ENCODE measurements around the gene BRD3OS. TPM values are rescaled to one million over a fixed set of nuclear protein-coding genes. Genes with fewer than 3 reads are reported as not detected.

BRD3OS gene
- total and polyA plus RNA-seq, 2 of the 13 experiments (the other 11 are each of a cell fraction or from before 2014, with no cell fraction given) = 4.9 to 5.7 TPM

DNA sequence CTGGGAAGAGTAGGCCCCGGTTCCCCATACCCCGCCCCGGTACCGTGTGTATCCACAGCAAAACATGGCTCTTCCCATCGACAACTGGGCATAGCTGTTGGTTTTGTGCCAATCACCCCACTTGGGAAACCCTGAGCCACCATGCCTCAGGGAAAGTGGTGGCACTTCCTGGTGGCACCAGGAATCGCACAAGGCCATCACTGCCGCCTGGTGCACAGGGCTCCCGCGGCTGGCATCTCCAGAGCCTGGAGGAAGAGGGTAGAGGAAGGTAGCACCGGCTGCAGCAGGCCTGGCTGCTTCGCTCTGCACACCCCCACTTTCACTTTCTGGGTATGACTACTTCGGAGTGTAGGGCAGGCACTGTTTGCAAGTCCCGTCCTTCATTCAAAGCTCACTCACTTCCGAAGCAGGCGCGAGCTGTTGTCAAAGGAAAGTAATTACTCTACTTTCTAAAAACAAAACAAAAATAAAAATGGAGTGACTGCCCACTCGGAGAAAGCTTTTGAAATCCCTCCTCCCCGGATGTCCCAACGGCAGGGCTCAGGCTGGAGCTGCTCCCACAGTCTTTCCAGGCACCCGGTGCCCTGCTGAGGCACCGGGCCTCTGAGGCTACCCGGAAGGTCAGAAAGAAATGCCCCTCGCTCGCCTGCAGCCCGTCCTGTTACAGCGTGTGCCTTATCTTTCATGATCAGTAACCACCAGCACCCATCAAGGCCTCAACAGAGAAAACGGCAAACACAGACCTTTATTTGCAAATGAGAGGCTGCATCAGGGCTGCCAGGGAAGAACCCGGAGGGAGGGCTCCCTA, 40.5 kb downstream of the BRD3OS start (continued):
- TF ChIP-seq ELF1 (CRISPR knock-in tag; IDR thresholded peaks at IDR 0.05) (peak; percentile 54; the same call in 1 of the 2 replicates), ZNF740 (CRISPR knock-in tag; IDR thresholded peaks at IDR 0.05) (0 out of 2 replicates have a peak, but pooled peaks have one; percentile 33), NR2F6 (IDR thresholded peaks at IDR 0.05) (peak; percentile 68), NR2F6 (CRISPR knock-in tag; IDR thresholded peaks at IDR 0.05) (peak; percentile 77), ZNF331 (CRISPR knock-in tag; IDR thresholded peaks at IDR 0.05) (peak; percentile 32; the same call in 1 of the 2 replicates), ZSCAN5A (CRISPR knock-in tag; IDR thresholded peaks at IDR 0.05; ENCODE audit: borderline replicate concordance) (no peak), SOX5 (CRISPR knock-in tag; IDR thresholded peaks at IDR 0.05; ENCODE audit: borderline replicate concordance) (peak; percentile 66; the same call in 1 of the 2 replicates), RARA (CRISPR knock-in tag; IDR thresholded peaks at IDR 0.05) (peak; percentile 66), BCL6 (CRISPR knock-in tag; IDR thresholded peaks at IDR 0.05) (0 out of 2 replicates have a peak, but pooled peaks have one; percentile 37), ZBTB34 (CRISPR knock-in tag; IDR thresholded peaks at IDR 0.05) (no peak), KAT7 (CRISPR knock-in tag; IDR thresholded peaks at IDR 0.05; ENCODE audit: borderline replicate concordance) (no peak), ZMAT3 (CRISPR knock-in tag; conservative IDR thresholded peaks at IDR 0.05) (no peak), ZNF383 (CRISPR knock-in tag; IDR thresholded peaks at IDR 0.05; ENCODE audit: borderline replicate concordance) (no peak), ZC3H13 (CRISPR knock-in tag; IDR thresholded peaks at IDR 0.05) (no peak)
- TF ChIP-seq, protein P1, sequence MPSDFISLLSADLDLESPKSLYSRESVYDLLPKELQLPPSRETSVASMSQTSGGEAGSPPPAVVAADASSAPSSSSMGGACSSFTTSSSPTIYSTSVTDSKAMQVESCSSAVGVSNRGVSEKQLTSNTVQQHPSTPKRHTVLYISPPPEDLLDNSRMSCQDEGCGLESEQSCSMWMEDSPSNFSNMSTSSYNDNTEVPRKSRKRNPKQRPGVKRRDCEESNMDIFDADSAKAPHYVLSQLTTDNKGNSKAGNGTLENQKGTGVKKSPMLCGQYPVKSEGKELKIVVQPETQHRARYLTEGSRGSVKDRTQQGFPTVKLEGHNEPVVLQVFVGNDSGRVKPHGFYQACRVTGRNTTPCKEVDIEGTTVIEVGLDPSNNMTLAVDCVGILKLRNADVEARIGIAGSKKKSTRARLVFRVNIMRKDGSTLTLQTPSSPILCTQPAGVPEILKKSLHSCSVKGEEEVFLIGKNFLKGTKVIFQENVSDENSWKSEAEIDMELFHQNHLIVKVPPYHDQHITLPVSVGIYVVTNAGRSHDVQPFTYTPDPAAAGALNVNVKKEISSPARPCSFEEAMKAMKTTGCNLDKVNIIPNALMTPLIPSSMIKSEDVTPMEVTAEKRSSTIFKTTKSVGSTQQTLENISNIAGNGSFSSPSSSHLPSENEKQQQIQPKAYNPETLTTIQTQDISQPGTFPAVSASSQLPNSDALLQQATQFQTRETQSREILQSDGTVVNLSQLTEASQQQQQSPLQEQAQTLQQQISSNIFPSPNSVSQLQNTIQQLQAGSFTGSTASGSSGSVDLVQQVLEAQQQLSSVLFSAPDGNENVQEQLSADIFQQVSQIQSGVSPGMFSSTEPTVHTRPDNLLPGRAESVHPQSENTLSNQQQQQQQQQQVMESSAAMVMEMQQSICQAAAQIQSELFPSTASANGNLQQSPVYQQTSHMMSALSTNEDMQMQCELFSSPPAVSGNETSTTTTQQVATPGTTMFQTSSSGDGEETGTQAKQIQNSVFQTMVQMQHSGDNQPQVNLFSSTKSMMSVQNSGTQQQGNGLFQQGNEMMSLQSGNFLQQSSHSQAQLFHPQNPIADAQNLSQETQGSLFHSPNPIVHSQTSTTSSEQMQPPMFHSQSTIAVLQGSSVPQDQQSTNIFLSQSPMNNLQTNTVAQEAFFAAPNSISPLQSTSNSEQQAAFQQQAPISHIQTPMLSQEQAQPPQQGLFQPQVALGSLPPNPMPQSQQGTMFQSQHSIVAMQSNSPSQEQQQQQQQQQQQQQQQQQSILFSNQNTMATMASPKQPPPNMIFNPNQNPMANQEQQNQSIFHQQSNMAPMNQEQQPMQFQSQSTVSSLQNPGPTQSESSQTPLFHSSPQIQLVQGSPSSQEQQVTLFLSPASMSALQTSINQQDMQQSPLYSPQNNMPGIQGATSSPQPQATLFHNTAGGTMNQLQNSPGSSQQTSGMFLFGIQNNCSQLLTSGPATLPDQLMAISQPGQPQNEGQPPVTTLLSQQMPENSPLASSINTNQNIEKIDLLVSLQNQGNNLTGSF (CRISPR knock-in tag; IDR thresholded peaks at IDR 0.05) = no peak
- TF ChIP-seq, protein P2, sequence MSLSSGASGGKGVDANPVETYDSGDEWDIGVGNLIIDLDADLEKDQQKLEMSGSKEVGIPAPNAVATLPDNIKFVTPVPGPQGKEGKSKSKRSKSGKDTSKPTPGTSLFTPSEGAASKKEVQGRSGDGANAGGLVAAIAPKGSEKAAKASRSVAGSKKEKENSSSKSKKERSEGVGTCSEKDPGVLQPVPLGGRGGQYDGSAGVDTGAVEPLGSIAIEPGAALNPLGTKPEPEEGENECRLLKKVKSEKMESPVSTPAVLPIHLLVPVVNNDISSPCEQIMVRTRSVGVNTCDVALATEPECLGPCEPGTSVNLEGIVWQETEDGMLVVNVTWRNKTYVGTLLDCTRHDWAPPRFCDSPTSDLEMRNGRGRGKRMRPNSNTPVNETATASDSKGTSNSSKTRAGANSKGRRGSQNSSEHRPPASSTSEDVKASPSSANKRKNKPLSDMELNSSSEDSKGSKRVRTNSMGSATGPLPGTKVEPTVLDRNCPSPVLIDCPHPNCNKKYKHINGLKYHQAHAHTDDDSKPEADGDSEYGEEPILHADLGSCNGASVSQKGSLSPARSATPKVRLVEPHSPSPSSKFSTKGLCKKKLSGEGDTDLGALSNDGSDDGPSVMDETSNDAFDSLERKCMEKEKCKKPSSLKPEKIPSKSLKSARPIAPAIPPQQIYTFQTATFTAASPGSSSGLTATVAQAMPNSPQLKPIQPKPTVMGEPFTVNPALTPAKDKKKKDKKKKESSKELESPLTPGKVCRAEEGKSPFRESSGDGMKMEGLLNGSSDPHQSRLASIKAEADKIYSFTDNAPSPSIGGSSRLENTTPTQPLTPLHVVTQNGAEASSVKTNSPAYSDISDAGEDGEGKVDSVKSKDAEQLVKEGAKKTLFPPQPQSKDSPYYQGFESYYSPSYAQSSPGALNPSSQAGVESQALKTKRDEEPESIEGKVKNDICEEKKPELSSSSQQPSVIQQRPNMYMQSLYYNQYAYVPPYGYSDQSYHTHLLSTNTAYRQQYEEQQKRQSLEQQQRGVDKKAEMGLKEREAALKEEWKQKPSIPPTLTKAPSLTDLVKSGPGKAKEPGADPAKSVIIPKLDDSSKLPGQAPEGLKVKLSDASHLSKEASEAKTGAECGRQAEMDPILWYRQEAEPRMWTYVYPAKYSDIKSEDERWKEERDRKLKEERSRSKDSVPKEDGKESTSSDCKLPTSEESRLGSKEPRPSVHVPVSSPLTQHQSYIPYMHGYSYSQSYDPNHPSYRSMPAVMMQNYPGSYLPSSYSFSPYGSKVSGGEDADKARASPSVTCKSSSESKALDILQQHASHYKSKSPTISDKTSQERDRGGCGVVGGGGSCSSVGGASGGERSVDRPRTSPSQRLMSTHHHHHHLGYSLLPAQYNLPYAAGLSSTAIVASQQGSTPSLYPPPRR (CRISPR knock-in tag; IDR thresholded peaks at IDR 0.05; ENCODE audit: borderline replicate concordance) = no peak
